Heart left ventricle (tissue), 16 donors: ENCODE measurements around the gene TEAD1. TPM values are rescaled to one million over a fixed set of nuclear protein-coding genes. Genes with fewer than 3 reads are reported as not detected.

Experiments used
- ATAC-seq, 4 donors: fragments of 200-7000 bp; cut with Tn5 transposase; one replicate each; pipeline ENCODE4 v1.9.1; 2020 to 2022; ENCODE audit warnings: moderate library complexity in 4 of 4, mild to moderate bottlenecking in 3 of 4, moderate number of reproducible peaks in 1 of 4
- DNase-seq, 5 donors: peaks; one replicate each; pipeline ENCODE4 v3.0.0-alpha.2; 2020
- H3K27ac ChIP-seq, 12 donors: fragments of 200-600 bp; sonication (generic) in 4 of 12; one replicate each; pipeline versions ENCODE4 v1.5.0 to v1.8.0; 2016 to 2022; ENCODE audit warnings: mild to moderate bottlenecking in 2 of 12
- H3K27me3 ChIP-seq, 9 donors: fragments of 200-600 bp; sonication (generic) in 2 of 9; one replicate each; pipeline versions ENCODE4 v1.5.1 to v1.8.0; 2016 to 2022; ENCODE audit warnings: mild to moderate bottlenecking in 3 of 9
- H3K36me3 ChIP-seq, 9 donors: fragments of 200-600 bp; sonication (generic) in 2 of 9; one replicate each; pipeline versions ENCODE4 v1.5.0 to v1.8.0; 2018 to 2022; ENCODE audit warnings: mild to moderate bottlenecking in 2 of 9
- H3K4me1 ChIP-seq, 12 donors: fragments of 200-600 bp; sonication (generic) in 4 of 12; one replicate each; pipeline versions ENCODE4 v1.5.0 to v1.8.0; 2016 to 2022; ENCODE audit warnings: mild to moderate bottlenecking in 3 of 12
- H3K4me3 ChIP-seq, 12 donors: fragments of 200-600 bp; sonication (generic) in 4 of 12; one replicate each; pipeline versions ENCODE4 v1.5.0 to v1.8.0; 2017 to 2022; ENCODE audit warnings: mild to moderate bottlenecking in 9 of 12, moderate library complexity in 4 of 12
- H3K9me3 ChIP-seq, 12 donors: fragments of 200-600 bp; sonication (generic) in 4 of 12; one replicate each; pipeline versions ENCODE4 v1.5.0 to v1.8.0; 2016 to 2022; ENCODE audit warnings: mild to moderate bottlenecking in 1 of 12
- CTCF ChIP-seq, 12 donors: fragments of 200-600 bp; sonication (generic) in 4 of 12; IDR thresholded peaks; one replicate each; pipeline versions ENCODE4 v1.5.0 to v1.8.0; 2018 to 2022; ENCODE audit warnings: antibody characterized with exemption in 12 of 12, mild to moderate bottlenecking in 5 of 12
- POLR2A ChIP-seq, 2 donors: fragments of 450-650 bp; IDR thresholded peaks; one replicate each; pipeline ENCODE4 v1.6.1; 2017; ENCODE audit warnings: antibody characterized with exemption in 2 of 2, mild to moderate bottlenecking in 2 of 2, moderate library complexity in 2 of 2
- WGBS, 4 donors: extraction: QIAGEN DNeasy Blood & Tissue Kit in 2 of 4; methylation state at CpG; one replicate each; pipeline versions ENCODE4 v1.1.5 to v1.1.7; 2013 to 2018; 5-methylcytosine and 5-hydroxymethylcytosine counted together
- intact Hi-C, 10 donors: fragments of 100-400 bp; cut with DNase I; formaldehyde crosslinking; loops; one replicate each; pipeline versions ENCODE4 v1.11.1 to v1.14.2; 2022
- polyA plus RNA-seq, 2 donors: library from polyadenylated mRNA; stranded (reverse); fragments of 200-250 nt; gene quantifications; one replicate each; pipeline ENCODE4 v1.2.3, GENCODE V29; 2013
- total RNA-seq, 9 donors: library from RNA; depleted of rRNA in 2 of 9; stranded (reverse); fragments of >200 nt in 2 of 9; fragmentation: NEBNext Ultra II Directional in 3 of 9; extraction: Animal tissue kit (Norgen Biotek cat#: 25700) in 3 of 9; gene quantifications; one replicate each; pipeline versions ENCODE4 v1.1.0 to v1.2.4, GENCODE V29; 2016 to 2023
- donor health status: ischemic (EF 13 %, LVEDD 7.1; RV severe dilation, severe dysfunction).
- donor health status: healthy with polysubstance abuse.
- donor health status: DM: no; HTN: yes; CAD: no.
- donor health status: DM: no; HTN: no; CAD: no.
- donor health status: ischemic (EF 25% LVEDD 6.9; RV normal size, moderate dysfunction).
- donor health status: ischemic (EF 25% LVEDD 5.7; RV mildly dilated, moderate dysfunction).
- donor health status: healthy.
- donor health status: DM: yes; HTN: yes; CAD: no.
- donor health status: ischemic (EF 35%, LVEDD 5.7; RV mildly dilated, moderate dysfunction).
- donor health status: nonischemic (EF 11% LVEDD 7.7; RV severe dilation, severe dysfunction).
- donor health status: DM: yes; HTN: yes; CAD: no.
- donor health status: PGD.
- donor health status: ischemic (EF 29% LVEDD 5.4; RV normal size, mild dysfunction).
- donor health status: nonischemic (EF 23%, LVEDD 6.1; RV moderate dilation, normal function).

Gene TEAD1
- total and polyA plus RNA-seq, 11 donors: 14.4 to 161 (median 113) TPM

- H3K4me3 ChIP-seq: no peak overlapping the region
- H3K27me3 ChIP-seq: no peaks in the 10 kb centered on the region
- ATAC-seq: no peak
- H3K4me1 ChIP-seq: no peaks in the 10 kb centered on the region
- 55 to 66% (median 62%) methylated on average over 1 of the region's 1 CpG for WGBS, 4 donors
- no peaks in the 10 kb centered on the region for H3K36me3 ChIP-seq
- TF ChIP-seq CTCF (IDR thresholded peaks at IDR 0.05) (no peak), POLR2A (IDR thresholded peaks at IDR 0.05) (no peak)
- intact Hi-C loops: loop anchor here in 2 of 10 donors (5.0 to 10.0 kb wide), 2 partner anchors 204 to 371 kb away; no protein-coding TSS in a partner anchor
- no peaks in the 10 kb centered on the region for H3K9me3 ChIP-seq
- H3K27ac ChIP-seq: no peak overlapping the region
- DNase-seq: no peak
These were observed 299.4 kb downstream of the TEAD1 start for GRCh38 chr11:12973528-12974181.

GRCh38 chr11:12975195-12975594 lies 301.0 kb downstream of the TEAD1 start:
- no peak overlapping the region for H3K27ac ChIP-seq
- intact Hi-C loops: loop anchor here in 1 of 10 donors (10.0 kb wide), 1 partner anchor 370 kb away; no protein-coding TSS in a partner anchor
- ATAC-seq: no peak
- 42 to 46% (median 43%) methylated on average over 2 of the region's 2 CpGs for WGBS, 4 donors
- DNase-seq: no peak
- no peaks in the 10 kb centered on the region for H3K9me3 ChIP-seq
- no peaks in the 10 kb centered on the region for H3K4me1 ChIP-seq
- H3K36me3 ChIP-seq: no peaks in the 10 kb centered on the region
- no peak overlapping the region for H3K4me3 ChIP-seq
- H3K27me3 ChIP-seq: no peaks in the 10 kb centered on the region
- TF ChIP-seq POLR2A (IDR thresholded peaks at IDR 0.05) (no peak), CTCF (IDR thresholded peaks at IDR 0.05) (no peak)

- Histone ChIP-seq H3K36me3 (no peaks in the 10 kb centered on the region), H3K4me3 (no peak overlapping the region), H3K4me1 (no peaks in the 10 kb centered on the region), H3K9me3 (no peaks in the 10 kb centered on the region), H3K27me3 (peaks cover 0 to 3% (median 0%) of the 10 kb centered on the region in 9 donors), H3K27ac (no peak overlapping the region)
- intact Hi-C loops: loop anchor here in 1 of 10 donors (10.0 kb wide), 1 partner anchor 365 kb away; no protein-coding TSS in a partner anchor
- no peak for DNase-seq
- ATAC-seq: no peak
- no peak for TF ChIP-seq POLR2A (IDR thresholded peaks at IDR 0.05)
- TF ChIP-seq CTCF (IDR thresholded peaks at IDR 0.05): no peak
- 57 to 71% (median 61%) methylated on average over 8 of the region's 8 CpGs for WGBS, 4 donors
These were observed 305.9 kb downstream of the TEAD1 start for GRCh38 chr11:12979928-12980689.
